CD4-positive, alpha-beta T cell treated with Interleukin-6 for 4 hours (primary cell): ENCODE results near the gene CTDSPL2.
"Not testable (repeated sequence)": the region's sequence is repeated elsewhere in the genome, so short reads cannot be mapped to it uniquely, and the experiment has no call there.

Experiments
- DNase-seq: peaks from one replicate; pipeline ENCODE4 v3.0.0-alpha.2; 2020; ENCODE audit warnings: mixed read lengths

The CTDSPL2 gene

GRCh38 chr15:44544745-44545144 lies 117.3 kb downstream of the CTDSPL2 start:
- DNase-seq: not testable (repeated sequence)

DNA sequence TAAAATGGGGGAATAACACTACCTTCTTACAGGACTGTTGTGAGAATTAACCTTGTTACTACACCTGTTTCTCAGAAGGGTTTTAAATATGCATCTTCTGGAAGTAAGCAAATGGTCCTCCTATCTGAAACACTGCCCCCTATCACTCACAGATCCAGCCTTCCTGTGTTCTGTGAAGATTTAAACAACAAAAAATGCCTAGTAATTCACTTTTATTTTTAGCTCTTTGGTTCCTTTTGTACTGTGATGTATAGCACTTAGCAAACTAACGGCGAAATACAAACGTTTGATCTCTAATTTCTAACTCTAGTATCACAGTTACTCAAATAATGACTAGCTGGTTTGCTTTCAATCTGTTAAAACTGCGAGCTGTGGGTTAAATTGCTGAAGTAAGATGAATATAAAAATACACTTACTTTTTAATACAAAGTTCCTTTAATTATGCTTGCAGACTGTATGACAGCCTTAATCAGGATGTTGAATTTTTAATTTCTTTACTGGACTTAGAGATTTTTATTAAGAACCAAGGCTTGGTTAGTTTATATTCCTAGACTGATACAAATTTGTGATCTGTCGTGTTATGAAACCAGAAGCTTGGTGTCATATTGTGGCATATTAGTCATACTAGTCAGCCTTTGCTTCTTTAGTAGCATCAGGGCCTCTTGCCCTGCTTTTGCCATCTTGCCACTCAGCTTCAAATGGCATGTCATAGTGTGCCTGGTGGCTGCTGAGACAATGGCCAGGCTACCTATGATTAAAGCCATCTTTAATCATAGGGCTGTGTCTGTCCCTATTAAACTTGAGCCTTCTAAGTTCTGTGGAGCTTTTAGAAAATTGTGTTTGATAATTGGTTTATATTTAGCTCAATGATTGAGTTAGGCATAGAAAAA lies 118.7 kb downstream of the CTDSPL2 start:
- peak; percentile 26 for DNase-seq

- not testable (repeated sequence) for DNase-seq
Measured at GRCh38 chr15:44549152-44549551, 121.7 kb downstream of the CTDSPL2 start.

DNA sequence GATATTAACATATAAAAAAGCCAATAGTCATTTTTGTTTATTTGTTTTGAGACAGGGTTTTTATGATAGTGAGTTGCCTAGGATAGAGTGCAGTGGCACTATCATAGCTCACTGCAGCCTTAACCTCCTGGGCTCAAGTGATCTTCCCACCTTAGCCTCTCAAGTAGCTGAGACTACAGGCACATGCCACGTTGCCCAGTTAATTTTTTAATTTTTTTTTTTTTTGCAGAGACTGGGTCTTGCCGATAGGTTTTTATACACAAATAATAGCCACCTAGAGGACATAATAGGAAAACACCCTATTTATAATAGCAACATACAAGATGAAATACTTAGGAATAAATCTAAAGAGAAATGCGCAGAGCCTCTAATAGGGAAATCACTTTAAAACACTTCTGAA lies 122.8 kb downstream of the CTDSPL2 start:
- no peak for DNase-seq

DNA sequence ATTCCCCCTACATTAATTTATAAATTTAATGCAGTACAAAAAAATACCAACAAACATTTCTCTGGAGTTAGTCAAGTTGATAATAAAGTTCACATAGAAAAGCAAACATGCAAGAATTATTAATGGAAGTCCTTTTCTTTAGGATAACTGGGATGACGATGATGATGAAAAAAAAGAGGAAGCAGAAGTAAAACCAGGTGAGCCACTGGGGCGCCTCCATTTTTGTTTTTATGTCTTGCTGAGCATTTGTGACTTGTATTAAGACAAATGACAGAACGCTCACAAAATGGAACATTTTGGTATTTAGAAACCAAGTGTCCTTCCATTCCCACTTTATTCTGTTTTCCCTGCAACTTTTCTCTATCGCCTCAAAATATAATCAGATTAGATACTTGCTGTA lies 123.3 kb downstream of the CTDSPL2 start:
- no peak for DNase-seq

DNA sequence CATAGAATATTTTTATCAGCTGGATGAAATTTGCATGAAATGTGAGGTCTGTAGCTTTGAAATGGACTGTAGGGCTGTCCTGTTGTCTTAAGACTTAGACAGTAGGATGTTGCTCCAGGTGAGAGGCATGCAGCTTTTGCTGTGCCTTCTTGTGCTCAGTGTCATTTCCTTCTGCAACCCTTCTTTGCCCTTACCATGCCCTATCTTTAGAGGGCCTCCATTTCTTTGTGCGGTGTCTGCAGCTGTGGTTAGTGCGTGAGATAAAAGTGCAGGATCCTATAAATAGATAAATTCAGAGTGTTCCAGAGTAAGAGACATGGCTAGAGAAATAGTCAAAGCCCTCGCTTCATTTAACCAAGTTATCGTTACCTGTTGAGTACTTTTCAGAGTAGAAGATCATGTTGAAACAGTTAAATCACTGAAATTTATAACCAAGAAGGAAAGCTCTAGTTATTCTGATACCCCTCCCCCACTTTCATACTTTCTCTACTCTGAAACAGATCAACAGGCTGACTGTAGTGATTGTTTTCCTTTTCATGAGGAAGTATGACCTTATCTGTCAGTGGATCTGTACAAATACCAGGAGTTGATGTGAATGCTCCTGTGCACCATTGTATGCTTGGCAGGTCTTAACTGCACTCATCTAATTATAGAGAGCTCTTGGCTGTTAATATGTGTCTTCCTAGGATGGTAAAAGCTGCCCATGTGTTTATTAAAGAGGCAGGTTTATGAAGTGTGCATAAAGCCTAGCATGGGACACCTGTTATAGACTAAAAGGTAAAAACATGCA lies 127.7 kb downstream of the CTDSPL2 start:
- DNase-seq: peak; percentile 10

GRCh38 chr15:44560926-44561325 lies 133.5 kb downstream of the CTDSPL2 start:
- not testable (repeated sequence) for DNase-seq

DNA sequence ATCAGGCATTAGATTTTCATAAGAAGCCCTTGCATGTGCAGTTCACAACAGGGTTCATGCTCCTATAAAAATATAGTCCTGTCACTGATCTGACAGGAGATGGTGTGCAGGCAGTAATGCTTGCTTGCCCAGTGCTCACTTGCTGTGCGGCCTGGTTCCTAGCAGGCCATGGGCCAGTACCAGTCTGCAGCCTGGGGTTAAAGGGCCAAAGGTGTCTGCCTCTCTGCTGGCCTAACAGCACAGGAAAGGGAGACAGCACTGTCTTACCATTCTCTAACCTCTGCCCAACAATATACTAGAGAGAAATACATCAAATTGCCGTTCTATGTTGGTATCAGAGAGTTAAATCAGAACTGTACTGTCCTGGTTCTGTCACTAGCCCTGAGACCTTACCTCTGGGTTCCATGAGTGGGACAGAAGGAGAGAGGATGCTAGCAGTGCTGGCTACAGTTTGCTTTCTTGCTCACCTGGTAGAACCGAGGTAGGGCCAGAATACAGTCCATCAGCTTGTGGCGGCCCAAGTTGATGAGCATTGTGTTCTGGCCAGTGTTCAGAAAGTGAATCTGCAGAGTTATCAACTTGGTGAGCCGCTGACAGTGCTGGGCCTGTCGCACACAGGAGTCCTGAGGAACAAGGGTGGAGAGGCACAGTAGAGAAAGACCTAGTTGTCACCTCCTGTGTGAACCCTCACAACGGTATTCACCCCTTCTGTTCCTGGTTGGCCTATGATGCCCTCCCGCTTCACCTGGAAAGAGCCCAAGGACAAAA lies 138.1 kb downstream of the CTDSPL2 start:
- DNase-seq: no peak

DNA sequence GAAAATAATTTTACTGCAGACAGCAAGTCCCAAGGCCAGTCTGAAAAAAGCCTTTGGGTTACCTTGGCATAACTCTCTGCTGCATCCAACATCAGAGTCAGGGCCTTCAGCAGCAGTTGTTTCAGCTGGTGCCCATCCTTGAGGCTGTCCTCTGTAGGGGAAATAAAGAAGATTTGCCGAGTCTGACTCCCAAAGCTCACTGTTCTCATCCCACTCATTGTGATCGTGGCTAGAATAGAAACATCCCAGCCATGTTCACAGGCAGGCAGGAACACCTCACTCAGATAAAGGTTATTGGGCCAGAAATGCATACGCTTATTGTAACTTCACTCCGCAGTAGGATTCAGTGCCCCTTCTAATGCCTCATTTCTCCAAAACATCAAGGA lies 138.7 kb downstream of the CTDSPL2 start:
- DNase-seq: no peak

GRCh38 chr15:44568338-44568737 lies 140.9 kb downstream of the CTDSPL2 start:
- no peak for DNase-seq

DNA sequence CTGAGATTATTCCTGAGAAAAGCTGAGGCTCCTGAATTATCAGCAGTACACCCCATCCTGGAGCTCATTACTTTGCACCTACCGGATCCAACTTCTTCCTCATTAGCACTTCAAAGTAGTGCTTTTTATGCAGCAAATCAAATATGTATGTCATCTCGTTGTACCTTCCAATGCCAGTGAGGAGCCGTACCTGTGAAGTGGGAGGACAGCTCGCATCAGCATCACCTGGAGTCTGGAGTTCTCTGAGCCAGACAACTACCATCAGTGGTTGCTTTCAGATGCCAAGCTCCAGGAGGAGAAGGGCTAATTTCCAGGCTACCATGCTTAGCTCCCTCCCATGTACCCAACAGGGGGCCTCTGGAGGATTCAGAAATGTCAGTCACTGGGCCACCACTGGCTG lies 141.9 kb downstream of the CTDSPL2 start:
- no peak for DNase-seq

- DNase-seq: no peak
Measured at GRCh38 chr15:44570361-44570760, 142.9 kb downstream of the CTDSPL2 start.

- DNase-seq: no peak
Measured at GRCh38 chr15:44573386-44573785, 146.0 kb downstream of the CTDSPL2 start.

DNA sequence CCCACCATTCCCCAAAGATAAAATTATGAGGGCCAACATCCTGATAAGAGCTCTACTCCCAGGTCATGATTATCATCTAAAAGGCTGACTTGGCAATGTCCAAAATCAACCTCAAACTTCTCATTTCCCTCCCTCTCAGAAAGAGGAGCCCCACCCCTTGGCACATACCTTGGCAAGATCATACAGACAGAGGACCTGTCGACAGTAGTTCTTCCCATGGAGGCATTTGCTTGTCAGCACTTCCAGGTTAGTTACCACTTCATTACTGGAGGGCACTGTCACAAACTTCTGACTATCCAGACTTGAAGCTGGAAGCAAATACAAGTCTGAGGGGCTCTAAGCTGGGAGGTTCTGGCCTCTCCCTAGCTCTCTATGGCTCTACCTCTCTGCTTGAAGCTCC lies 147.3 kb downstream of the CTDSPL2 start:
- no peak for DNase-seq
